GM21723 (cell line): Measurements from ENCODE around the gene B4GALT6.
"Not testable (repeated sequence)": the region's sequence is repeated elsewhere in the genome, so short reads cannot be mapped to it uniquely, and the experiment has no call there.

Source experiments
- ATAC-seq: cut with Tn5 transposase; IDR thresholded peaks from one replicate; pipeline ENCODE4 v1.9.1; 2021; ENCODE audit warnings: mild to moderate bottlenecking, moderate library complexity; ENCODE audit not compliant: unreplicated experiment

Gene B4GALT6, protein sequence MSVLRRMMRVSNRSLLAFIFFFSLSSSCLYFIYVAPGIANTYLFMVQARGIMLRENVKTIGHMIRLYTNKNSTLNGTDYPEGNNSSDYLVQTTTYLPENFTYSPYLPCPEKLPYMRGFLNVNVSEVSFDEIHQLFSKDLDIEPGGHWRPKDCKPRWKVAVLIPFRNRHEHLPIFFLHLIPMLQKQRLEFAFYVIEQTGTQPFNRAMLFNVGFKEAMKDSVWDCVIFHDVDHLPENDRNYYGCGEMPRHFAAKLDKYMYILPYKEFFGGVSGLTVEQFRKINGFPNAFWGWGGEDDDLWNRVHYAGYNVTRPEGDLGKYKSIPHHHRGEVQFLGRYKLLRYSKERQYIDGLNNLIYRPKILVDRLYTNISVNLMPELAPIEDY

DNA sequence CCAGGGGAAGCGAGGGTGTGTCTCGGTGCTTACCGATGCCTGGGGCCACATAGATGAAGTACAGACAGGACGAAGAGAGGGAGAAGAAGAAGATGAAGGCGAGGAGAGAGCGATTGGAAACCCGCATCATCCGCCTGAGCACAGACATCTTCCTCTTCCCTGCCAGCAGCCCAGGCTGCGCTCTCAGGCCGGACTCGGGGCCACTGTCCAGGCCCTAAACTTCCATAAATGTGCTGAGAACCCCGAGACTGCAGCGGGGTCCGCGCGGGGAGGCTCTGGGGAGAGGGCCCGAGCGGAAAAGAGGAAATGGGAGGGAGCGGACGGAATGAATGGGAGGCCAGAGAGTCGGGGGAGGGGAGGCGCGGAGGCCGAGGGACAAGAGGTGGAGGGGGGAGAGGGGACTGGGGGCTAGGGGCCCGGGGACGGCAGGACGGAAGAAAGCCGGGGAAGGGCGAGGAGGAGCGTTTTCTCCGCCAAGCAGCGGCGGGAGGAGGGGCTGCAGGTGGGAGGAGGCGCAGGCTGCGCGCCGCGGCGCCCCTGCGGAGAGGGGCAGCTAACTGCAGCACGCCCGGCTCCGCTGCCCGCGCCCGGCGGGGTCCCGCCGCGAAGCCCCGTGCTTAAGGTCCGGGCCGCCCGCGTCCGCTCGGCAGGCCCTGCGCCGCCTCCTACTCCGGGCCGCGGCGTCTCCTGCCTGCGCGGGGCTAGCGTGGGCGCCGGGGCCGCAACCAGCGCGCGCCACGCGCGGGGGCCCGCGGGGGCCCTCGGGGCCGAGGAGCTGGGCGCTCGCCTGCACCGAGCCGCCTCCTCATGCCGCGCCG lies at the start of gene B4GALT6:
Gene B4GALT6, minus strand, starts transcription at position 303 of the 818 bp plus-strand sequence. Its CDS starts 155 bp downstream, at position 148.
- ATAC-seq = peak; percentile 40

DNA sequence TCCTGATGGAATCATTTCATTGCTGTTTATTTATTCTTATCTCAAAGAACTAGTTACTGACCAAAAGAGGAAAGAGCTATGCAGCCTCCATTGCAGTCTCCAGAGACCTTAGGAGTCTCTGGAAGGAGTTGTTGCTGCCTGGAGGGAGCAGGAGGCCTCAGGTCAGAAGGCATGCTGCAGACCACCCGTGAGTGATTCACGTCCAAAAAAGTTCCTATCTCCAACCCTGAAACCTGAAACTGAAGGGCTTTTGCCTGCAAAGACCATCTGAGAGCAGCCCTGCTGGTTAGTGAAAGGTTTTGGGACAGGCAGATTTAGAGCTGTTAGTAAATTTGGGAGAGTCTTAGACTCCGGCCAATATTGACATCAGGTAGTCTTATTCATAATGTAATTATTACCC lies 47.2 kb upstream of the B4GALT6 start:
- no peak for ATAC-seq

DNA sequence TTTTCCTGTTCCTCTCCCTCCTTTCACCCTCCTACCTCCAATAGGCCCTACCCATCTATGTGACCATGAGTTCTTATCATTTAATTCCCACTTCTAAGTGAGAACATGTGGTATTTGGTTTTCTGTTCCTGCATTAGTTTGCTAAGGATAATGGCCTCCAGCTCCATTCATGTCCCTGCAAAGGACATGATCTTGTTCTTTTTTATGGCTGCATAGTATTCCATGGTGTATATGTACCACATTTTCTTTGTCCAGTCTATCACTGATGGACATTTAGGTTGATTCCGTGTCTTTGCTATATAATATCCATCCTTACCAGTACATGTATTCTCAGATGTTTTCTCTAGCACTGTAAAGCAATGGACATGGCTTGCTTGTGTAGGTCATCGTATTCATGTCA lies 44.8 kb upstream of the B4GALT6 start:
- not testable (repeated sequence) for ATAC-seq

DNA sequence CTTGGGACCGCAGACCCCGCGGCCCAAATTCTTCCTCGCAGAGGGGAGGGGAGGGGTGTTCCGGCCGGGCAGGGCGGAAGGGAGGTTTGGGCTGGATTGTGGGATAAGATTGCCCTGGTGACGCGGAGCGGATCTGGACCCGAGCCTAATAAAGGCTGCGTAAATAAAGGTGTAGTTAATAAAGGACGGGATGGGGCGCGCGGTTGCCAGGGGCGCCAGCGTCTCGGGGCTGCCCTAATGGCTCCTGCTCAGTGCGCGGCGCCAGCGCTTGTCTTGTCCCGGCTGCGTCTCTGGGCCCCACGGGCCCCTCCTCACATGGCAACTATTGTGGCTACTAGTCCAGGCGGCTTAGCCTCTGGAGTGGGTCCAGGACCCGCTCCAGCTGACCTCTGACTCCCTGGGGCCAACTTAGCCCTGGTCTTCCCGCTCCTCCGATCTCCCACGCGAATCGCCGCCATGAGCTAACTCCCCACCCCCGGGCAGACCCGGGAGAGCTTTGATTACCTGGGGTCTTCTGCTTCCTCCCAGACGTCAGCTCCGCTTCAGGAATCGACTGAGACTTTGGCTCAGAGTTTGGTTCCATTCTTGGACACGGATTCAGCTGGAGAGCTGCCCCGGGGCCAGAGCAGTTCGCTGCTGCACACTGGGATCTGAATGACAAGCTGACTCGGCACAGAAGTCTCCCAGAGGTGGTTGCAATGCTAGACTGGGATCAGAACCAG lies 39.8 kb upstream of the B4GALT6 start:
- ATAC-seq = no peak

DNA sequence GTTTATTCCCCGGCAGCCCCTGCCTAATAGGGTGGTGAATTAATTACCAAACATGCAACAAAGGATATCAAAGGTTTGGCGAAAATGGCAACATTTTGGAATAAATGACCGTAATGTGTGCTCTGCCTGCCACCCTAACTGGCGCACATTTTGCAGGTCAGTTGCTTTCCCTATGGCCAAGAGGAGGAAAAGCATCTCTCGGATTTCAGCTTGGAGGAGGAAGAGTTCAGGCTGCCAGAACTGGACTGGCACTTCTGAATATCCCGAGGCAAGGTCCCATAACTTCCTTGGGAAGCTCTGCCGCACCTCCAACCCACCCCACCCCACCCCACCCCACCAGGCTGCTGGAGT lies 39.2 kb upstream of the B4GALT6 start:
- ATAC-seq = no peak

DNA sequence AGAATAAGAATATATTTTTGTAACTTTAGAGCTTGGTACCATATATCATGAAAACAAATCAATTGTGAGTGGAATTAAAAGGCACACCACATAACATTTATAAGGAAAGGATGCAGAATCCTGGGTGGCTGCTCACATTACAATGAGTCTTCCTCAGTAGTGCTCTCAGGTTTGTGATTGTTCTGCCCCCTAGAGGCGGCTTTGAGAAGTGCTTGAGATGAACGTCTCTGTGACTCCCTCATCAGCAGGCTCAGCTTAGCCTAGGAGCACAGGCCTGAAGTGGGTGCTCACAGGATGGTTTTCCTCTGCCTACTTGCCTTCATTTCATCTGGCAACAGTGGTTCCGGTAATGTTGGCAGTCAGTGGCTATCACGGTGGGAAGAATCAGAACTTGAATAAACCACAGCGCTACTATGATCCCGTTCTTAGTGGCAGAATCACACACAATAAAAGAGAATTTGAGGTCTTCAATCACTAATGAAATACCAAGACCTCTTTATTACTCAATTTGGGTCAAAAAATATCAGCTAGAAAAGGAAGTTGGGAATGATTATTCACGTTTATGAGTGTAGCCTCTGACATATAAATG lies 38.1 kb upstream of the B4GALT6 start:
- ATAC-seq = peak; percentile 98

DNA sequence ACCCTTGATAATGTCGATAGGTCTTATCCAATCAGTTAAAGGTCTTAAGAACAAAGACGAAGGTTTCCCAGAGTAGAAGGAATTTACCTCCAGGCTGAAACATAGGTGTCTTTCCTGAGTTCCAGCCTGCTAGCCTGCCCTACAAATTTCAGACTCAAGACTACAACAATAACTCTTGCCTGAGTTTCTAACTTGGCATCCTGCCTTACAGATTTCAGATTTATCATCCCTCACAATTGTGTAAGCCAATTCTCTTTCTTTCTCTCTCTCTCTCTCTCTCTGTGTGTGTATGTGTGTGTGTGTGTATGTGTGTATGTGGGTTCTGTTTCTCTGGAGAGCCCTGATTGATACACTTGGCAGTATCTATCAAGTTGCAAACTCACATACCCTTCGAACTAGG lies 37.2 kb upstream of the B4GALT6 start:
- ATAC-seq = no peak

DNA sequence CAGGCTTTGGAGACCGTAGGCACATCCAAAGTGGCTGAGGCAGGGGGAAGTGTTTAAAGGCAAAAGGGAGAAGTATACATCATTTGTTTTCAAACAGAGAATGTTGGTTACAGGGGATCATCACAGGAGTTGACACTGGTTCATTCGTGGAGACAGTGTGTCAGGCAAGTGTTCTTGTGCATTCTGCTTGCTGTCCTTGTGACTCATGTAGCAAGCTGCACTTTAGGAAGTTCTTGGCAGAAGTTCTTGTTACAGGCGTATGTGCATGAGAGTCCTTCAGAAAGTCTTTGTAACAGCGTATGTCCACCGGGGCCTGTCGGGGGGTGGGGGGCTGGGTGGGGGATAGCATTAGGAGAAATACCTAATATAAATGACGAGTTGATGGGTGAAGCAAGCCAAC lies 36.5 kb upstream of the B4GALT6 start:
- ATAC-seq = no peak

DNA sequence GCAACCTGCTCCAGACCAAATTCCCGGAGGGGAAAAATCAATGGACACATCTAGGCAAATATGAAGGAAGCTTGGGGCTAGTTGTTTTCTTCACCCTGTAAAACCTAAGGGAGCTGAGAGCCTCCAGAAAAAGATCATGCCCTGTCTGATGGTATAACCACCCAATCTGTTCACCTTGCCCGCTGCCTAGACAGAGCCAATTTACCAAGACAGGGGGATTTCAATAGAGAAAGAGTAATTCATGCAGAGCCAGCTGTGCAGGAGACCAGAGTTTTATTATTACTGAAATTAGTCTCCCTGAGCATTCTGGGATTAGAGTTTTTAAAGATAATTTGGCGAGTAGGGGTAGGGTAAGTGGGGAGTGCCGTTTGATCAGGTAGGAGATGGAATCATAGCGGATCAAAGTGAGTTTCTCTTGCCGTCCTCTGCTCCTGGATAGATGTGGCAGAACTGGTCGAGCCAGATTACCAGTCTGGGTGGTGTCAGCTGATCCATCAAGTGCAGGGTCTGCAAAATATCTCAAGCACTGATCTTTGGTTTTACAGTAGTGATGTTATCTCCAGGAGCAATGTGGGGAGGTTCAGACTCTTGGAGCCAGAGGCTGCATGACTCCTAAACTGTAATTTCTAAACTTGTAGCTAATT lies 35.1 kb upstream of the B4GALT6 start:
- no peak for ATAC-seq

DNA sequence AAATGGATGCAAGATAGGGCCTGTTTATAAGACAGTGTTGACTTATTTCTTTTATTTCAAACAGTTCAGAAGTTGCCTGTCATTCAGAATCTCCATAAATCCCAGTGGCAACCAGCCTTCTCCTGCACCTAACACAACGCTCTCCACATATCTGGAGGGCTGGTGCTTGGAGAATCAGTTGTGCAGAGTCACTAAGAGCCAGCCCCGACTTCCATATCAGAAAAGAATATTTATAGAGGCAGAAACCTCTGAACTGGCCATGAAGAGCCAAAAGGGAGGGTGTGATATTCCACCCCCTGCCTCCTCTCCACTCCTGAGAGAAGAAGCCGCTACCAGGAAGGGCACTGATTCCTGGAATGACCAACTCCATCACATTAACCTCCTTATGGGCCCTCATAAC lies 34.0 kb upstream of the B4GALT6 start:
- no peak for ATAC-seq

DNA sequence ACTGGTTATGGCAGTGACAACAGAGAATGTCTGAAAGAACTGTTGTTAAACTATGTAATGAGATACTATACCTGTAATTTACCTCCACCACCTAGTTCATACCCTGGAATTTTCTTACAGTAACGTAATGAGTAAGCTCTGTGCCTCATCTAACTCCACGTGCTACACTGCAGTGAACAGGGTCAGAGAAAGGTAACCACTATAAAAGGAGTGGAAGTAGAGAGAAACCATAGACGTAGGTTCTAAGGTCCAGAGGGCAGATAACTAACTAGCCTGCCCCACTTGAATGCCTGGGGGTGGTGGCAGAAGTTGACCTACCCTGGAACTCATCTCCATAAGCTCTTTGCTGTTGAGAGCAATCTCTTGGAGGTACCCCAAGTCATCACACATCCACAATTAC lies 32.0 kb upstream of the B4GALT6 start:
- ATAC-seq = no peak

DNA sequence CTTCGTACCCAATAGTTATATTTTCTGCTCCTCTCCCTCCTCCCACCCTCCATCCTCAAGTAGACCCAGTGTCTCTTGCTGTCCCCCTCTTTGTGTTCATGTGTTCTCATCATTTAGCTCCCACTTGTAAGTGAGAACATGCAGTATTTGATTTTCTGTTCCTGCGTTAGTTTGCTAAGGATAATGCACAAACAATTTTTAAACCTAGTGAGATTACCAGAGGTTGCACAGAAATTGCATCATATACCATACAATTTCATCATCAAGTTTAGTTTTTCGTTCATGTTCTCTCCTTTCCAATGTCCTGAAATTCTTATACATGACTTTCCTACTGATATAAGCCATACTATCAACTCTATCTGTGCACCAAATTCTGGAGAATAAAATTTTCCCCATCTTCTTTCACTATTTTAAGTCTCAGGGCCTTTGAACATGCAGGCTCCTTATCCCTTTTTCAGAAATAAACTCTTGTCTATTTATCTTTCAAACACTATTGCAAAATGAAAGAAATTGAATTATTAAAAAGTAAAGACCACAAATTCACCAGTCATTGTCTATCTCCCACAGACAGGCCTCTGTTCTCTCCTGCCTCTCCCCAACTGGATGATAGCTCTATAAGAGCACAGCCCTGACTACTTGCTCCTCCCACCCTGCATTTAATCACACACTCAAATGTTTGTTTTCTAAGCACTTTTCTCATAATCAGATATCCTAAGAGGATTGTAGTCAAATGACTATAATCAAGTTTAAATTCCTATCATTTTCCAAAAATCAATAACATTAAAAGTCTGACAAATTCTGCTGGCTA lies 27.2 kb upstream of the B4GALT6 start:
- ATAC-seq = no peak

DNA sequence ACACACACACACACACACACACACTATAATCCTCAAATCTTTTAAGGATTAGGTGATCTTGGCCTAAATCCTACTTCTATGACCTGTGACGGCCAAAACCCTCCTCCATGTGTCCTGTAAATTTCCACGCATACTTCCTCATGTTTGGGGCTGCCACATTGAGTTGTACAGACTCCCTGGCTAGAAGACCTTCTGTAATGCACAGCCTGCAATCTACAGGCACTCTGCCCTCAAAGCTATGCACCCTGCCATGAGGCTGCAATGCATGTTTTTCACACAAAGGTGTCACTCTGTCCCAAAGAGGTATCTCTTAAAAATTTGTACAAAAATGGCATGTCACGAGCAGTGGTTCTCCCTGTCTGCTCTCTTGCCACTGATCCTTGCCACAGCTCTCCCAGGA lies 26.4 kb upstream of the B4GALT6 start:
- ATAC-seq = no peak

DNA sequence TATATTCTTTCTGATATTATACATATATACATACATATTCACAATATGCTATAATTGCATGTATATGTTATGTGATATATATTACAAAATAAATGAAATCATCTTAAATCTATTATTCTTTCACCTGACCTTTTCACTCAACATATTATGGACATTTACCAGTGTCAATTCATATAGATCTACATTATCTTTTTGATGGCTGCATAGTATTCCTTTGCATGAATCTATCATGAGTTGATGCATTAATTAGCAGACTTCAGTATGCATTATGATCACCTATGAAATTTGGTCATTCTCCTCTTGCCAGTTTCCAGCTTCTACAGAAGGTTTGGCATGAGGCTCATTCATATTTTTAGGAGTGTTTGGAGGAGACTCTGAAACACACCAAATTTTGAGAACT lies 23.4 kb upstream of the B4GALT6 start:
- no peak for ATAC-seq

DNA sequence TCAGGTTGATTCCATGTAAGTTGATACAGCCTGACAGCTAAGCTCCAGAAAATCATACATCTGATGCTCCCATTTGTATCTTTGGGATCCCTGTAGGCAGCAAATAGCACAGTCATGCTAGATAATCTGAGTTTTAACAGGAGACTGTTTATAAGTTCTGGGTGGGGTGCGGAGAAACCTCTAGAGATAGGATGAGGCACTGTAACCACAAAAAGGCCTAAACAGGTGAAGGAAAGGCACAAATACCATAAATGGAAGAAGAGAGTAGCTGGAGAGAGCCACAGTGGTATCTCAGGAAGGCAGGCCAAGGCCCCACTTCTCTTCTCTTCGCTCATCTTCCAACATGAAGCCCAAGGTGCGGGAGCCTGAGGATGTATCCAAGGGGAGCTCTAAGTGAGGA lies 18.1 kb upstream of the B4GALT6 start:
- ATAC-seq = no peak

DNA sequence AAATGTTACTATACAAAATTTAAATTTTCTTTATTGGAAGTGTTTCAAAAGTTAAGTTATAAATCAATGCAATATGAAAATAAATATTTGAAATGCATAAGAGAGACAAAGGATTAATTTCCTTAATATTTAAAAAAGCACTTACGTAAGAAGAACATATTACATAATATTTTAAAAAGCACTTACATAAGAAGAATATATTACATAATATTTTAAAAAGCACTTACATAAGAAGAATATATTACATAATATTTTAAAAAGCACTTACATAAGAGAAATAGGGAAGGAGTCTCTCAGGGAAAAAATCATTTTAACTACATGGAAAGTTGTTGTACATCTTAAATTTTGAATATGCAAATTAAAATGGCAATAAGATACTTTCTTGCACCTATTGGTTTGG lies 17.4 kb upstream of the B4GALT6 start:
- no peak for ATAC-seq

DNA sequence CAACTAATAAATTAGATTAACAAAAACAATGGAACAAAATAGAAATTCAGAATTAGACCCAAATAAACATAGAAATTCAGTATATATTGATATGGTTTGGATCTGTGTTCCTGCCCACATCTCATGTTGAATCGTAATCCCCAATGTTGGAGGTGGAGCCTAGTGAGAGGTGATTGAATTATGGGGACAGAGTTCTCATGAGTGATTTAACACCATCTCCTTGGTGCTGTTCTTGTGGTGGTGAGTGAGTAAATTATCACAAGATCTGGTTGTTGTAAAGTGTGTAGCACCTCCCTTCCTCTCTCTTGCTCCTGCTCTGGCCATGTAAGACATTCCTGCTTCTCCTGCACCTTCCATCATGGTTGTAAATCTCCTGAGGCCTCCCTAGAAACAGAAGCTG lies 16.6 kb upstream of the B4GALT6 start:
- ATAC-seq = no peak

DNA sequence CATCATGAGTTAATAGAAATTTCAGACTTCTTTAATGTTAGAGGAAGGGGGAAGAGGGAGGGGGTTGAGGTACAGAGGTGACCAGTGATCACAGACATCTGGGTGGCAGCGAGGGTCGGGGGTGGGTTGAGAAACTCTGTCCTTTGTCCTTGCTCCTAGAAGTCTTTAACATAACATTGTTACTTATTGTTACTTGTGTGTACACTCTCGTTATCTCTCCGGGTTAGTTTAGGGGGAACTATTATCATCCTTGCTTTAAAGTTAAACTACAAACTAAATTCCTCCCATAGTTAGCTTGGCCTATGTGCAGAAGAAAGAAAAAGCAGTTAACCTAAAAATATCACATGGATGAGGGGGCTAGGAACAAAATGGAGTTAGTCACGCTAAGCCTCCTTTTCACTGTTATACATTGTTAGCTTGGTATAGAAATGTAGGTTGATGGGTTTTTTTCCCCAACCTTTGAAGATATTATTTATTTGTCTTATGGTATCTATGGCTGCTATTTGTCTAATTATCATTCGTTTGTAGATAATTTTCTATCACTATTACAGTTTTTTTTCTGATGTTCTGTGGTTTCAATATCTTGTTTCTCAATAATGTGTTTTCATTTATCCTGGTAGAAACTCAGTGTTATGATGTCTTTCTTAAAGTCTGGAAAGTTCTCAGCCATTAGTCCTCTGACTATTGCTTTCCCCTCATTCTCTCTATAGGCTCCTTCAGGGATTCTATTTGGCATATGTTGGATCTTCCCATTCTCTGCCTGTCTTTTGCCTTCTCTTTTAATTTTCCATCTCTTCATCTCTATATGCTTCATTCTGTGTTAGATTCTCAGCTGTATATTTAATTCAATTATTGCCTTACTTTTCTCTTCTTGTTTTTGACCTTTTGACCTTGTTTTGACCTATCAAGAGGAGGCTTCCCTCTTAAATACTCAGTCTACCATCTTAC lies 13.2 kb upstream of the B4GALT6 start:
- no peak for ATAC-seq

DNA sequence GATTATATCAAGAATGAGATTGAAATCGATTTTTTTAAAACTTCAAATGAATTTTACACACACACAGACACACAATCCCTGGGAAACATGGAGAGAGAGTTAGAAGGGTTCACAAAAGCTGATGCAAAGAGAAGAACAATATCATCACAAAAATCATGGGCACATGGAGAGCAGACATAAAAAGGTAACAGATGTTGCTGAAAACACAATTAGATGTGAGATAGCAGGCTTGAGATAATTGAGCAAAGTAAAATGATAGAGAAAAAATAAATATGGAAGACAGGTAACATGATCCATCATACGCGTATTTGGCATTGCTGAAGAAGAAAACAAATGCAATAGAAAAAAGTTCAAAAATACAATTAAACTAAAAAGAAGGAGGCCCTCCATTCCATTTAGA lies 11.6 kb upstream of the B4GALT6 start:
- ATAC-seq = no peak
